ENCODE data around the gene MLXIP.

- TF ChIP-seq CTCF (IDR thresholded peaks at IDR 0.05 in 2 of 3, conservative IDR thresholded peaks at IDR 0.05 in 1 of 3; ENCODE audit: insufficient read depth in 2 of 3, low read depth in 1 of 3, low read length in 3 of 3) (no peak), ZNF318 (IDR thresholded peaks at IDR 0.05; ENCODE audit: borderline replicate concordance in 1 of 2, low read depth in 1 of 2) (no peak), RNF2 (IDR thresholded peaks at IDR 0.05) (no peak), UBTF (IDR thresholded peaks at IDR 0.05; ENCODE audit: borderline replicate concordance in 1 of 2, low read depth in 2 of 2, low read length in 2 of 2) (no peak), EP300 (IDR thresholded peaks at IDR 0.05; ENCODE audit: low read length) (no peak), JUND (IDR thresholded peaks at IDR 0.05; ENCODE audit: borderline replicate concordance, low read depth, low read length) (no peak), JUND (tag; IDR thresholded peaks at IDR 0.05; ENCODE audit: borderline replicate concordance, low read depth, low read length) (no peak), PATZ1 (CRISPR knock-in tag; IDR thresholded peaks at IDR 0.05; ENCODE audit: borderline replicate concordance) (no peak), GABPB2 (CRISPR knock-in tag; conservative IDR thresholded peaks at IDR 0.05) (no peak), ESRRA (IDR thresholded peaks at IDR 0.05; ENCODE audit: borderline replicate concordance, low read depth) (no peak), POLR3A (IDR thresholded peaks at IDR 0.05; ENCODE audit: borderline replicate concordance, extremely low read depth, insufficient read depth, insufficient read length) (no peak), BCOR (IDR thresholded peaks at IDR 0.05) (no peak), ZNF740 (CRISPR knock-in tag; IDR thresholded peaks at IDR 0.05) (no peak), ZNF740 (tag; IDR thresholded peaks at IDR 0.05) (no peak), TFAP4 (CRISPR knock-in tag; IDR thresholded peaks at IDR 0.05; ENCODE audit: borderline replicate concordance) (no peak; the same call in 1 of the 2 replicates), POLR2A (conservative IDR thresholded peaks at IDR 0.05) (0 out of 2 replicates have a peak, but pooled peaks have one; percentile 25)
Measured at GRCh38 chr12:122094137-122094734, 15.7 kb downstream of the MLXIP start.

All from K562 (cell line).